ENCODE results near the gene MEGF10.

GRCh38 chr5:127337876-127338275 lies 47.3 kb downstream of the MEGF10 start:
- no peak for TF ChIP-seq CTCF (IDR thresholded peaks at IDR 0.05 in 8 of 11, conservative IDR thresholded peaks at IDR 0.05 in 3 of 11)
- no peak for TF ChIP-seq POLR2AphosphoS5 (IDR thresholded peaks at IDR 0.05)

Measured in spleen (tissue), 7 donors.